Calu3 (cell line): Measurements from ENCODE around the gene NEDD4L. TPM values are rescaled to one million over a fixed set of nuclear protein-coding genes. Genes with fewer than 3 reads are reported as not detected.
A peak's percentile ranks its signal among the peaks of the same experiment; 100 is the strongest.

Experiments
- BruUV-seq: library from RNA; stranded (reverse); fragments of 400-500 nt; replicated peaks from 2 replicates; lab custom pipeline; 2021; lab: Mats Ljungman, UMichigan
- CTCF ChIA-PET: fragments of 300-600 bp; sonication (Branson Sonifier 250); formaldehyde crosslinking; loops from one replicate; lab custom pipeline; 2022; ENCODE audit warnings: antibody characterized with exemption; lab: Charles Lee
- DNase-seq: peaks from one replicate; pipeline ENCODE4 v3.0.0; 2022
- H3K27ac Mint-ChIP-seq: one replicate; pipeline ENCODE4 v1.8.0; 2022; ENCODE audit warnings: mixed read lengths; ENCODE audit not compliant: unreplicated experiment
- H3K27me3 Mint-ChIP-seq: one replicate; pipeline ENCODE4 v1.8.0; 2022; ENCODE audit warnings: mixed read lengths; ENCODE audit not compliant: unreplicated experiment
- H3K36me3 Mint-ChIP-seq: one replicate; pipeline ENCODE4 v1.8.0; 2022; ENCODE audit warnings: mild to moderate bottlenecking, moderate library complexity, mixed read lengths; ENCODE audit not compliant: insufficient read depth, unreplicated experiment
- H3K4me1 Mint-ChIP-seq: one replicate; pipeline ENCODE4 v1.8.0; 2022; ENCODE audit warnings: mild to moderate bottlenecking, low read depth, mixed read lengths; ENCODE audit not compliant: unreplicated experiment
- H3K4me3 Mint-ChIP-seq: one replicate; pipeline ENCODE4 v1.8.0; 2022; ENCODE audit warnings: mild to moderate bottlenecking, low read depth, moderate library complexity, mixed read lengths; ENCODE audit not compliant: unreplicated experiment
- H3K9me3 Mint-ChIP-seq: one replicate; pipeline ENCODE4 v1.8.0; 2022; ENCODE audit warnings: low read depth, mixed read lengths; ENCODE audit not compliant: unreplicated experiment
- CTCF ChIP-seq: fragments of 200-600 bp; IDR thresholded peaks from one replicate; pipeline ENCODE4 v1.8.0; 2022; ENCODE audit warnings: antibody characterized with exemption; ENCODE audit not compliant: unreplicated experiment
- intact Hi-C: fragments of 100-400 bp; cut with micrococcal nuclease; formaldehyde crosslinking; loops from one replicate; pipeline ENCODE4 v1.10.0; 2022; ENCODE audit not compliant: unreplicated experiment
- total RNA-seq: library from RNA; stranded (reverse); gene quantifications from 2 replicates; pipeline ENCODE4 v1.2.3, GENCODE V29; 2022

The NEDD4L gene
- total RNA-seq, 1 experiment from 2014 or later: 213 TPM

GRCh38 chr18:58109256-58109655, 65.2 kb downstream of the NEDD4L start:
- intact Hi-C loops: no loop called here
- no peak overlapping the region for H3K4me3 Mint-ChIP-seq
- no peaks in the 10 kb centered on the region for H3K36me3 Mint-ChIP-seq
- no peaks in the 10 kb centered on the region for H3K27me3 Mint-ChIP-seq
- H3K4me1 Mint-ChIP-seq: peaks cover 38% of the 10 kb centered on the region
- CTCF ChIA-PET: interaction anchor here (0.7 kb wide), 2 partner anchors 227 to 551 kb away, joined by 4 read pairs; no protein-coding TSS in a partner anchor
- DNase-seq: no peak
- H3K27ac Mint-ChIP-seq: no peak overlapping the region
- BruUV-seq: no TSS peak
- H3K9me3 Mint-ChIP-seq: no peaks in the 10 kb centered on the region
- no peak for TF ChIP-seq CTCF

- Mint-ChIP-seq H3K4me3 (no peak overlapping the region), H3K36me3 (no peaks in the 10 kb centered on the region), H3K4me1 (peaks cover 35% of the 10 kb centered on the region), H3K9me3 (no peaks in the 10 kb centered on the region), H3K27me3 (no peaks in the 10 kb centered on the region), H3K27ac (no peak overlapping the region)
- DNase-seq: no peak
- intact Hi-C loops: no loop called here
- no TSS peak for BruUV-seq
- CTCF ChIA-PET: no interaction called here
- TF ChIP-seq CTCF: no peak
Observed at GRCh38 chr18:58110398-58110797, 66.4 kb downstream of the NEDD4L start.

GRCh38 chr18:58112174-58112573, 68.1 kb downstream of the NEDD4L start:
- no TSS peak for BruUV-seq
- H3K4me3 Mint-ChIP-seq: no peak overlapping the region
- no peaks in the 10 kb centered on the region for H3K36me3 Mint-ChIP-seq
- no peak for DNase-seq
- no peak for TF ChIP-seq CTCF
- intact Hi-C loops: no loop called here
- CTCF ChIA-PET: no interaction called here
- peaks cover 53% of the 10 kb centered on the region for H3K4me1 Mint-ChIP-seq
- no peaks in the 10 kb centered on the region for H3K27me3 Mint-ChIP-seq
- no peak overlapping the region for H3K27ac Mint-ChIP-seq
- no peaks in the 10 kb centered on the region for H3K9me3 Mint-ChIP-seq

- no peak for DNase-seq
- Mint-ChIP-seq H3K9me3 (no peaks in the 10 kb centered on the region), H3K36me3 (peaks cover 8% of the 10 kb centered on the region), H3K4me1 (peaks cover 64% of the 10 kb centered on the region), H3K27me3 (no peaks in the 10 kb centered on the region), H3K27ac (peak overlapping the region; percentile 5), H3K4me3 (no peak overlapping the region)
- TF ChIP-seq CTCF: no peak
- intact Hi-C loops: no loop called here
- CTCF ChIA-PET: interaction anchor here (0.7 kb wide), 1 partner anchor 22 kb away, joined by 6 read pairs; no protein-coding TSS in a partner anchor
- BruUV-seq: no TSS peak
Observed at GRCh38 chr18:58113337-58113736, 69.3 kb downstream of the NEDD4L start.
